ENCODE data around the gene CD38. TPM values are rescaled to one million over a fixed set of nuclear protein-coding genes. Genes with fewer than 3 reads are reported as not detected.
A peak's percentile ranks its signal among the peaks of the same experiment; 100 is the strongest.
"Not testable (repeated sequence)": the region's sequence is repeated elsewhere in the genome, so short reads cannot be mapped to it uniquely, and the experiment has no call there.

The CD38 gene
- total and polyA plus RNA-seq, 7 donors, result 1.2 to 11.4 (median 2.2) TPM

DNA sequence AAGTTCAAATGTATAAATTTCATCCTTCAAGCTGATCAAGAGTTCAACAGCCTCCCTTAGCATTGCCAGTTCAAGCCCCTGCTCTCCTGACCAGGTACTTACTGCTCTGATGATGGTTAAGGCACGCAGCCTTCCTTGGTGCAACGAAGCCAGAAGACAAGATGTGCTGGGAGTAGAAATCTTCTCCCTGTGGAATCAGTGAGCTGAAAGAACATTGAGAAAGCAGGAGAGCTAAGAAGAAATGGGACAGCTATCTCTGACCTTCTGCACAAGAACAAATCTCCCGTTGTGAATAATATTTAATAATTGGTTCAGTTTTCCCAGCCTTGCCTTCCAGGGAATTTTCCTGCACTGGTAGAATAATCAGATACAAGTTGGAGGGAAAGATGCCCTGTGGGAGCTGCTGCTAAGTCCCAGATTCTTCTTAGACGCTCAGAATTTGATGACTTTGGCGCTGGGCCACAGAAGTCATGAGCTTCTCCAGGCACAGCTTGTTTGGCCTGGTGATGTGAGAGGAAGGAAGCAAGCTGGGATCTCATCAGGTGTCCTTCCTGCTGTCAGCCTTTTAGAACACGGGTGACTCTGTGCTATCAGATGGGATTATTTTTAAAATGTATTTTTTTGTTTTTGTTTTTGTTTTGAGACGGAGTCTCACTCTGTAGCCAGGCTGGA is 77.8 kb downstream of the CD38 start:
- Histone ChIP-seq H3K27ac (peak overlapping the region in 1 of 4 donors; percentile 76), H3K4me1 (peaks cover 0 to 8% (median 3%) of the 10 kb centered on the region in 4 donors), H3K36me3 (no peaks in the 10 kb centered on the region), H3K27me3 (no peaks in the 10 kb centered on the region), H3K9me3 (no peaks in the 10 kb centered on the region), H3K4me3 (no peak overlapping the region)
- peak; percentile 71 for DNase-seq
- intact Hi-C loops (cut with DNase I), result no loop called here
- WGBS, 2 donors, result 66 to 73% methylated on average over 7 of the region's 7 CpGs
- TF ChIP-seq, protein P1, sequence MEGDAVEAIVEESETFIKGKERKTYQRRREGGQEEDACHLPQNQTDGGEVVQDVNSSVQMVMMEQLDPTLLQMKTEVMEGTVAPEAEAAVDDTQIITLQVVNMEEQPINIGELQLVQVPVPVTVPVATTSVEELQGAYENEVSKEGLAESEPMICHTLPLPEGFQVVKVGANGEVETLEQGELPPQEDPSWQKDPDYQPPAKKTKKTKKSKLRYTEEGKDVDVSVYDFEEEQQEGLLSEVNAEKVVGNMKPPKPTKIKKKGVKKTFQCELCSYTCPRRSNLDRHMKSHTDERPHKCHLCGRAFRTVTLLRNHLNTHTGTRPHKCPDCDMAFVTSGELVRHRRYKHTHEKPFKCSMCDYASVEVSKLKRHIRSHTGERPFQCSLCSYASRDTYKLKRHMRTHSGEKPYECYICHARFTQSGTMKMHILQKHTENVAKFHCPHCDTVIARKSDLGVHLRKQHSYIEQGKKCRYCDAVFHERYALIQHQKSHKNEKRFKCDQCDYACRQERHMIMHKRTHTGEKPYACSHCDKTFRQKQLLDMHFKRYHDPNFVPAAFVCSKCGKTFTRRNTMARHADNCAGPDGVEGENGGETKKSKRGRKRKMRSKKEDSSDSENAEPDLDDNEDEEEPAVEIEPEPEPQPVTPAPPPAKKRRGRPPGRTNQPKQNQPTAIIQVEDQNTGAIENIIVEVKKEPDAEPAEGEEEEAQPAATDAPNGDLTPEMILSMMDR (IDR thresholded peaks at IDR 0.05), result no peak
- TF ChIP-seq POLR2AphosphoS5 (IDR thresholded peaks at IDR 0.05), result peak in 2 of 4 donors; percentile 17 to 39

DNA sequence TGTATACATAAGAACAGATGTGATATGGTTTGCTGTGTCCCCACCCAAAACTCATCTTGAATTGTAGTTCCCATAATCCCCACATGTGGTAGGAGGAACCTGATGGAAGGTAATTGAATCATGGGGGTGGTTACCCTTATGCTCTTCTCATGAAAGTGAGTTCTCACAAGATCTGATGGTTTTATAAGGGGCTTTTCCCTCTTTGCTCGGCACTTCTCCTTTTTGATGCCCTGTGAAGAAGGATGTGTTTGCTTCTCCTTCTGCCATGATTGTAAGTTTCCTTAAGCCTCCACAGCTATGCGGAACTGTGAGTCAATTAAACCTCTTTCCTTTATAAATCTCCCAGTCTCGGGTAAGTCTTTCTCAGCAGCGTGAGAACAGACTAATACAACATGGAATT is 83.1 kb downstream of the CD38 start:
- intact Hi-C loops (cut with DNase I); H3K4me1 ChIP-seq; H3K36me3 ChIP-seq; H3K9me3 ChIP-seq; H3K27ac ChIP-seq; DNase-seq; H3K4me3 ChIP-seq; H3K27me3 ChIP-seq: not testable (repeated sequence)
- 56 to 81% methylated on average over 4 of the region's 4 CpGs for WGBS, 2 donors

DNA sequence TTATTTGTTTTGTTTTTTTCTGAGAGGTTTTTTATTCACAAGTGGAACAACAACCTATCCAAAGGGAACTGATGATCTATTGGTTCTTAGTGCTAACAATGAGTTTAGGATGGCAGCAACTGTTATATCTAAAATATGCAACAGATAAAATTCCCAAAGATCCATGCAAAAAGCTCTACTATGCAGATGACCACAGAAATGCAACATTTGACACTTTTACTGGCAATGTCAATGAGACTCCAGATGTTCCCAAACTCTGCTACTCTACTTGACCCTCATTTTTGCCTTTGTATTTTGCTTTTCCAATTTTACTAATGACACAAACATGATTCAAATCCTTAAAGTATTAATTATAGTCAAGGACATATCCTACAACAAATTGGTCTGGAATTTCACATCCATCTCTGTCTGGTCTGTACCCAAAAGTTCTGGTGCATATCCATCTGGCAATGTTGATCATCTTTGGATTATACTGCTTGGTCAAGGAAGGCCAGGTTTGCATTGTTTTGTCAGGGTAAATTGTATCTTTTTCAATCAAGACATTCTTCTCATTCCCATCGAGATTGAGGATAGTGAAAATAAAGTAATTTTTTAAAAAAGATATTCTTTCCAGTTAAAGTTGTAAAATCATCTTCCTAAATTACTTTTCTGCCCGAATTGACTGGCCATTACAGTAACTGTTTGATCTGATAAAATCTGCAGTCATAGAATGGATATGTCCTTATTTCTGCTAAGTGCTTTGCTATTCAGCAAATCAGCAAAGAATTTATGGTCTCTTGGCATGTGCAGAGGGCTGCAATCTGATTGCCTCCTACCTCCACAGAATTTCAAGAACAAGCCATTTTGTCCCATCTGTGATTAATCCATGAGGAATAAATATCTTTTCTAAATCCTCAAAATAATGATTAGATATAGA is 86.8 kb downstream of the CD38 start:
- intact Hi-C loops (cut with DNase I), result no loop called here
- Histone ChIP-seq H3K36me3 (no peaks in the 10 kb centered on the region), H3K9me3 (no peaks in the 10 kb centered on the region), H3K4me3 (no peak overlapping the region), H3K4me1 (no peaks in the 10 kb centered on the region), H3K27me3 (no peaks in the 10 kb centered on the region), H3K27ac (peak overlapping the region in 1 of 4 donors; percentile 49)
- DNase-seq, result no peak
- 55 to 80% methylated on average over 2 of the region's 2 CpGs for WGBS, 2 donors
- TF ChIP-seq EP300 (IDR thresholded peaks at IDR 0.05), result no peak
- TF ChIP-seq POLR2AphosphoS5 (IDR thresholded peaks at IDR 0.05), result no peak
- TF ChIP-seq, protein P1 (IDR thresholded peaks at IDR 0.05), result no peak
- no peak for TF ChIP-seq POLR2A (IDR thresholded peaks at IDR 0.05)

DNA sequence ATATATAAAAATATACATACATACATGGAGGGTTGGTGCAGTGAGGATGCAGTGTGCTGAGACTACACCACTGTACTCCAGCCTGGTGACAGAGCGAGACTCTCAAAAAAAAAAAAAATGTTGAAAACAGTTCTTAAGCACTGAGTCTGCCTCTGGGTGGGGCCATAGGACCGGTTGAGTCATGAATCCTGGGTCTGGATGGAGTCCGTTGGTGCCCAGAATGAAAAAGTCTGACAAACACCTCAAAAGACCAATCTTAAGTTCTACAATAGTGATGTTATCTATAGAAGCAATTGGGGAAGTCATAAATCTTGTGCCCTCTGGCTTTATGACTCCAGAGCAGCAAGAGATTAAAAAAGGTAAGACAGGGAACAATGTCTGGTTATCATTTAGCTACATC is 90.0 kb downstream of the CD38 start:
- intact Hi-C loops (cut with DNase I), result no loop called here
- Histone ChIP-seq H3K4me3 (no peak overlapping the region), H3K27ac (peak overlapping the region in 1 of 4 donors; percentile 66), H3K36me3 (no peaks in the 10 kb centered on the region), H3K27me3 (no peaks in the 10 kb centered on the region), H3K9me3 (no peaks in the 10 kb centered on the region), H3K4me1 (no peaks in the 10 kb centered on the region)
- DNase-seq, result no peak
- no peak for TF ChIP-seq POLR2AphosphoS5 (IDR thresholded peaks at IDR 0.05)
- no peak for TF ChIP-seq POLR2A (IDR thresholded peaks at IDR 0.05)
- 37 to 46% methylated on average over 3 of the region's 3 CpGs for WGBS, 2 donors

DNA sequence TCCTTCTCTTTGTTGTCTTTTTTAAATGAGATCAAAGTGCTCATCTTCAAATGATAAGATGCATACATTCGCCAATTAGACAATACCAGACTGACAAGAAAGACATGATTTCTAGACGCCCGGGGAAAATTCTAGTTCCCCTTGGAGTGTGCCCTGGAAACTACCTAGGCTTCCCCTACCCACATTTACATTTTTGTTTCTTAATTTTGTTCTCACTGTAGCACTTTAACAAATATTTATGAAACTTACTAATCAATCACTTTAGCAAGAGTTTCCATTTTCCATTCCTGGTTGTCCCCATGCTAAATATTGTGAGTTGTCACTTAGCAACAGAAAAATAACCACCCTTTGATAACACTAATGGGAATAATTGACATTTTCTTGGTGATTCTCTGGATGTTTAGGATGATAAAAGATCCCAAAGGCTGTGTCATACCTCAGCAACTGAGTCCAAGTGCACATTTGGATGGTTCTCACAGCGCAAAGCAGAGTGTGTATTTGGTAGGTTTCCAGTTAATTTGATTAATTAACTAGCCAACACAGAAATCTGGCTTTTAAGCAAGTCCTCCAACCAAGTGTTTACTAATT is 90.8 kb downstream of the CD38 start:
- intact Hi-C loops (cut with DNase I), result no loop called here
- Histone ChIP-seq H3K9me3 (no peaks in the 10 kb centered on the region), H3K27me3 (no peaks in the 10 kb centered on the region), H3K4me1 (no peaks in the 10 kb centered on the region), H3K4me3 (no peak overlapping the region), H3K27ac (peak overlapping the region in 1 of 4 donors; percentile 66), H3K36me3 (no peaks in the 10 kb centered on the region)
- TF ChIP-seq, protein P1 (IDR thresholded peaks at IDR 0.05), result no peak
- TF ChIP-seq EP300 (IDR thresholded peaks at IDR 0.05) (no peak), POLR2A (IDR thresholded peaks at IDR 0.05) (no peak), POLR2AphosphoS5 (IDR thresholded peaks at IDR 0.05) (no peak)
- 45 to 72% methylated on average over 4 of the region's 4 CpGs for WGBS, 2 donors
- no peak for DNase-seq

Data from sigmoid colon (tissue), 7 donors.